DLD1 (cell line): ENCODE data around the gene SLA2.
"Not testable (repeated sequence)": the region's sequence is repeated elsewhere in the genome, so short reads cannot be mapped to it uniquely, and the experiment has no call there.

ENCODE experiments used
- in situ Hi-C: cut with HindIII; loops from 2 replicates; pipeline ENCODE4 v1.10.0; 2017; ENCODE audit warnings: low sequenced_read_pairs

Gene SLA2

DNA sequence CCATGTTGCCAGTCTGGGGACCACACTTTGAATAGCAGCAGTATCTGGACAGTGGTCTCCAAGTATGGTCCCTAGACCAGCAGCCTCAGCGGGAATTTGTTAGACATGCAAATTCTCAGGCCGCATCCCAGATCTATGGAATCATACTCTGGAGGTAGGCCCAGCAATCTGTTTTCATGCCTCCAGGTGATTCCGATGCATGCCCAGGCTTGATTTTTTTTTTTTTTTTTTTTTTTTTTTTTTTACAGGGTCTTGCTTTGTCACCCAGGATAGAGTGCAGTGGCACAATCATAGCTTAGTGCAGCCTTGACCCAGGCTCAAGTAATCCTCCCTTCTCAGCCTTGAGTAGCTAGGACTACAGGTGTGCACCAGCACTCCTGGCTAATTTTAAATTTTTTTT lies 682 bp upstream of the SLA2 start:
- in situ Hi-C loops: no loop called here

DNA sequence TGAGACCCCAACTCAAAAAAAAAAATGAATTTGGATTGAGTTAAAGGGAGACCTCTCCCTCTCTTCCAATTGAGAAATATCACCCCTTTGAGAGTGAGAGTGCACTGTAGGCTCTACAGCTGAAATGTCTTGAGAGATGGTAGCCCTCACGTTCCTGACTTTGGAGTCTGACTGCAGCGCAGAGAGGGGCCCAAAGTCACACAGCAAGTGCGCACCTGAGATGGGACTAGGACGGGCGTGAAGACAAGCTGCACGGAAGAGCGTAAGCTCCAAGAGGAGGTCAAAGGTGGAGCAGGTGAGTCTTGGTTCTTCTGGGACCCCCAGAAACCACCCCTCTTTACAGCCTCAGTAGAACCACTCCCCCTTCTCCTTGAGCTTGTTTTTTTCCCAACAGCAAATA lies 643 bp downstream of the SLA2 start:
- in situ Hi-C loops: no loop called here

DNA sequence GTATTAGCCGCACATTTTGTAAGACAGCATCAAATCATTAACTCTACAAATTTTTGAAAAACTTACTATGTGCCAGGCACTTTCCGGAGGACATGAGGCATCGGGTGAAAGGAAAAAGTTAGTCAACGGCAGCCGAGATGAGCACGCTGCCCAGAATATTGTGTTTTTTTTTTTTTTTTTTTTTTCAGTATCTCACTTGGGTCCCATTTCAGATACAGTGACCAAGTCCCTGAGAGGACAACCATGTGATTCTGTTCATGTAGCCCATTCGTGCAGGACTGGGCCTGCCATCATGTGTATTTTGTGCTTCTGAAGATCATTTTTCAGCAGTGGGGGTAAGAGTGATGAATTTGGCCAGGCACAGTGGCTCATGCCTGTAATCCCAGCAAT lies 1.3 kb downstream of the SLA2 start:
- in situ Hi-C loops: no loop called here

DNA sequence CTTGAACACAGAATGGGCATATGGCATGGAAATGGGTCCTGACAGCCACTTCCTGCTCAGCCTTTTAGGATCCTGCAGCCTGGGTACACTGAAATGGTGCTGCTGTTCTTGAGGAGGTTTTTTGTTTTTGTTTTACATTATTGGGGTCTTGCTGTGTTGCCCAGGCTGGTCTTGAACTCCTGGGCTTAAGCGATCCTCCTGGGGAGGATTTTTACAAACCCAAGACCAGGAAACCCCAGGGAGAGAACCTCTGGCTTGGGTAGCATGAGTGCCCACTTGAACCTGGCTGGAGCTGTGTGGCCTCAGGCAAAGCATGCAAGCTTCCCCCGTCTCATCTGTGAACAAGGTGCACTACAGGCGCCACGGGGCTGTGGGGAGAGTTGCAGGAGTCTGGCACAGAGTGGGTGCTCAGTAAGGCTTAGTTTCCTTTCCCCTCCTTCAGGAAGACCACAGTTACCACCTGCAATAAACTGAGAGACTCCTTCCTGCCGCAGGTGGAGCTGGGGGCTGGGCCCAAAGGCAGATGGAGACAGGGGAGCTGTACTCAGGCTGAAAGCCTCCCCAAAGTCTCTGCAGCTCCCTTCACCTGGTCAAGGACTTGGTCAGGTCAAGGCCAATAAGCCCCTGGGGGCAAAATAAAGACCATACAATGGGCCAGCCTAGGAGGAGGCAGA lies 1.8 kb downstream of the SLA2 start:
- in situ Hi-C loops: no loop called here

DNA sequence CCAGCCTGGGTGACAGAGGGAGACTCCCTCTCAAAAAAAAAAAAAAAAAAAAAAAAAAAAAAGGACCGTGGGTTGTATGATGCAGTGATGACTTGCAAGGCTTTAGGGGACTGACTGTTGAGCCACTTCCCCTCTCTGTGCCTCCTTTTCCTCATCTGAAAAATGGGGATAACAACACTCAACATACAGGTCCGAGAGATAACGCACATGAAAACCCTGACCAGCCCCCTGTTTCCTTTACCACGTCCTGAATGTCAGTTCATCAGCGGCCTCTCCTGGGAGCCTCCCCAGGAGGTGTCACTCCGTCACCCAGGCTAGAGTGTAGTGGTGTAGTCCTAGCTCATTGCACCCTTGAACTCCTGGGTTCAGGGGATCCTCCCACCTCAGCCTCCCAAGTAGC lies 3.9 kb downstream of the SLA2 start:
- in situ Hi-C loops: no loop called here

DNA sequence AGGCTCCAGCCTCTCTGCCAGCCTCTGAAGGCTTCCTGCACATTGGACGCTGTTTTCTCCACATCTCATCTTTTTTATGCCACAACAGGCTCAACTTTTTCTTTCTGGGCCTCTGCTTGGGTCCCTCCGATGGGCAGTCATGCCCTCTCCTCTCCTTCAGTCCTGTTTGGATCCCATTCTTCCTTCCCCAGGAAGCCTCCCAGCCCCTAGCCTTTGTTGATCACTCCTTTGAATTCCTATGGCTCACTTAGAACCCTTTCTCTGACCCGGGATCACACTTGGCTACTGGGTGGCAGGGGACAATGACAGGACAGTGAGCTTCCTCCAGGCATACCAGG lies 4.5 kb downstream of the SLA2 start:
- in situ Hi-C loops: no loop called here

DNA sequence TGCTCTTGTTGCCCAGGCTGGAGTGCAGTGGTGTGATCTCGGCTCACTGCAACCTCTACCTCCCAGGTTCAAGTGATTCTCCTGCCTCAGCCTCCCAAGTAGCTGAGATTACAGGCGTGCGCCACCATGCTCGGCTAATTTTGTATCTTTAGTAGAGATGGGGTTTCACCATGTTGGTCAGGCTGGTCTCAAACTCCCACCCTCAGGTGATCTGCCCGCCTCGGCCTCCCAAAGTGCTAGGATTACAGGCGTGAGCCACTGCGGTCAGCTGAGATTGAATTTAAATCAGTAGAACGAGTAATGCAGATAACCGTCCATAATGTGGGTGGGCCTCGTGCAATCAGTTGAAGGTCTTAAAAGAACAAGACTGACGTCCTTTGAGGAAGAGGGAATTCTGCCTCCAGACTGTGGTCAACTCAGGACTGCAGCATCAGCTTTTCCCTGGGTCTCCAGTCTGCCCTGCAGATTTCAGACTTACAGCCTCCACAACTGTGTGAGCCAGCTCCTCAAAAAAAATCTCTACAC lies 7.1 kb downstream of the SLA2 start:
- in situ Hi-C loops: not testable (repeated sequence)

DNA sequence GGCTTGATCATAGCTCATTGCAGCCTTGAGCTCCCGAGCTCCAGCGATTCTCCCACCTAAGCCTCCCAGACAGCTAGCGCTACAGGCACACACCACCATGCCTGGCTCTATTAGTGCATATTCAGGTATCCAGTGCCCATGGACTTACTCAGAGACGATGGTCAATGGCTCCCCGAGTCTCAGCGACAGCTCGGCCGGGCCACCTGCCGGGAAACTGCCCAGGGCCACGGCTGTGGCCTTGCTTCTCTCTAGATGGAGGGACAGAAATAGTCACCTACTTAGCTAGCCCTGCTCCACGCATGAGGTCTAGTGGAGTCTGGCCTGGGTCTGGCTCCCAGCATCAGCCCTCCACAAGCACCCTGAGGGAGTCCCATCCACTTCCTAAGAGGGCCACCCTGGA lies 11.7 kb downstream of the SLA2 start:
- in situ Hi-C loops: no loop called here

DNA sequence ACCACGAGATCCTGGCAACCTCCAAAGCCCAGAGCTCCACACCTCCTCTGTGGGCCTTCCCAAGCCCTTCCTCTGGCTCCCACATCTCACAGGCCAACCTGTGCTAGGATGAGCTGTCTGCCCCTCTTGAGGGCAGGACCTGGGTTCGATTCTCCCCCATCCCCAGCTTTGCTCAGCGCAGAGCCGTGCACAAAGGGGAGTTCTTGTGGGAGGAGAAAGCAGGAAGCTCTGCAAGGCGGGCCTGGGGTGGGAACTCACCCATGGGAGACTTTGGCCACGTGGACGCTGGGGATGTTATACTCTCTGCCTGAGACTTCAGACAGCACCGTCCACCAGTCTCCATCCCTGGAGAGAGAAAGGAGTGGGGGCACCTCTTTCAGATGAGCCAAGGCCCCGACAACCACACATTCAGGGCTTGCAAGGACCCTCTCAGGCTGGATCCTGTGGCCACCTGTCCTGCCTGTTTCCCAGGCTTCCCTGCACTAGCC lies 12.7 kb downstream of the SLA2 start:
- in situ Hi-C loops: no loop called here

DNA sequence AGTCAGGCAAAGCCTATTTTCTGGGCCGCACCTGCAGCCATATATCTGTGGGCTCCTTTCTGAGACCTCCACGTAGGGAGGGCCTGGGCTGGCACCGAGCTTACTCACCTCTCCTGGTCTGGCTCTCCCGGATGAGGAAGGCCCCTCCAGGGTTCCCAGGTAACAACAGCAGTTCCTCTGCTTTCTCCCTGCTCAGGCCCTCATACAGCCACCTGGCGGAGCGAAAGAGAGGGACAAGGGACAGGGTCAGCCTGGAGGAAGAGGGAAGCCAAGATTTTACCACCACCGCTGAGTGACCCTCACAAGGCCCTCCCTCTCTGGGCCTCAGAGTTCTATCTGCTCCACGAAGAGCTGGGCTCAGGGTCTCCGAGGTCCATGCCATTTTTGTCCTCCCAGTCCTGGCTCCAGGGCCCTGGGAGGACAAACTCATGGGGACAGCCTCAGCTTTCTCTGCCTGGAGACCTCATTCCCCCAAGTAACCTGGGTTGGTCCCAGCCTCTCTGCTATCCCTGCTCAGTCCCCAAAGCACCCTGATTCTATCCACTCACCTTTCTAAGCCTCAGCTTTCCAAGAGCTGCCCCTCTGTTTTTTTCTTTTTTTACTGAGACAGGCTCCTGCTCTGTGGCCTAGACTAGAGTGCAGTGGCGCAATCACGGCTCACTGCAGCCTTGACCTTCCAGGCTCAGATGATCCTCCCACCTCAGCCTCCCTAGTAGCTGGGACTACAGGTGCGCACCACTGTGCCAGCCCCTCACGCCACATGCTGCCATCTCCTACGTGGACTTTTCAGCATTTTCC lies 13.3 kb downstream of the SLA2 start:
- in situ Hi-C loops: no loop called here

DNA sequence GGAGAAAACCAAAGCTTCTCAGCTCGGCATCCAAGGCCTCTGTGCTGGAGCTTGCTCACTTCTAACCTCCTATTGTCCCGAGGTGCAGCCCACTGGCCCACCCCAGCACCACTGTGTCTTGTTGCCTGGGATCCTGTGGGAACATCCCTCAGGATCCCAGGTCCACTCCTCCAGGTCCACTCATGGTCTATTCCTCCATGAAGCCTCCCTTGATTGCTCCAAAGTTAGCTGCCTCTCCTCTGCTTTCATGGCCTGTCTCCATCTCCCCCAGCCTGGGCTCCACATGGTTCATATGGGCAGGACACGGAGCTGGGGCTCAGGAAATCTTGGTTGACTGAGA lies 13.9 kb downstream of the SLA2 start:
- in situ Hi-C loops: no loop called here

DNA sequence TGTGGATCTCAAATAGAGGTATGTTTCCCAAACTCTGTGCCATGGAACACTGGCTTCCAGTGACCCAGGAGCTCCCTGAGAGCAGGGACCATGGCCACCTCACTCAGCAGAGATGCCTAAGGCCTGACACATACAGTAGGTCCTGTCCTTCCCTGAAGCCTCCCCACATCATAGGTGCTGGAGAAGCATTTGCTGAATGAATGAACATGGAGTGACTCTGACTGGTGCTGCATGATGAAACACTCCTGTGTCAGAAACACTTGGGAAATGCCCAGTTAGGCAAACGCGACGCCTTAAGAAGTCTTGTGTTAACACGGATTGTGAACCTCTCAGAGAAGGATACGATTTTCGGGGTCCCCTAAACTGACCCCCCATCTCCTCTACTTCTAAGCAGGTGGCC lies 14.3 kb downstream of the SLA2 start:
- in situ Hi-C loops: no loop called here

DNA sequence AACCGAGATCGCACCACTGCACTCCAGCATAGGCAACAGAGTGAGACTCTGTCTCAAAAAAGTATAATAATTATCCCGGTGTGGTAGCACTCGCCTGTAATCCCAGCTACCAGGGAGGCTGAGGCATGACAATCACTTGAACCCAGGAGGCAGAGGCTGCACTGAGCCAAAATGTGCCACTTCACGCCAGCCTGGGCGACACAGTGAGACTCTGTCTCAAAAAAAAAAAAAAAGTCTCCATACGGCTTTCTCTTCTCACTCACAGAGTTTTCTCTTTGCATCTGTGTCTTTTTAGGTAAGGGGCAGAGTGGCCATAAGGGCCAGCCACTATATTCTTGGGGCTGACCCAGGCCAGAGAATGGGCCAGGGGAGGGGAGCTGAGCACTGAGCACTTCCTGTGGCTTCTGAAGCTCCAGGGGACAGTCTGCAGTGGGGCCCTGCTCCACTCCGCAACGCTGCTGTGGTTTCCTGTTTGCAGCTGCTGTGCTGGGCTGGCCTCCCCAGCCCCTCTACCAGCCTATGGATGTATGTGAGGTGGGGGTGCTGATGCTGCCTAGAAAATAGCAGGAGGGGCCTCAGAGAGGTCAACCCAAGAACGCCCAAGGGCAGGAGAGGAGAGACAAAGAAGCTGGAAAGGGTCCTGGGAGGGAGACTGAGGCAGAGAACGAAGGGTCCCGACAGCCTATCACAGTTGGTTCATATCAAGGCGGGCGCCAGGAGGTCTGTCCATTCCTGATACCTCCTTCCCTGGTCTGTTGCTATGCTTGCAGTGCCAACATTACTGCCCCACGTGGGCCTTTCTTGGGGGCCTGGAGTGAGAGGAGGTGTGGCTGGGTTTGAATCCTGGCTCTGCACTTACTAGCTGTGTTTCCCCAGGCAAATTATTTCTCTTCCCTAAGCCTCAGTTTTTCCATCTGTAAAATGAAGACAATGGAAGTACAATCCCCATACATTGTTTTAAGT lies 16.0 kb downstream of the SLA2 start:
- in situ Hi-C loops: no loop called here

DNA sequence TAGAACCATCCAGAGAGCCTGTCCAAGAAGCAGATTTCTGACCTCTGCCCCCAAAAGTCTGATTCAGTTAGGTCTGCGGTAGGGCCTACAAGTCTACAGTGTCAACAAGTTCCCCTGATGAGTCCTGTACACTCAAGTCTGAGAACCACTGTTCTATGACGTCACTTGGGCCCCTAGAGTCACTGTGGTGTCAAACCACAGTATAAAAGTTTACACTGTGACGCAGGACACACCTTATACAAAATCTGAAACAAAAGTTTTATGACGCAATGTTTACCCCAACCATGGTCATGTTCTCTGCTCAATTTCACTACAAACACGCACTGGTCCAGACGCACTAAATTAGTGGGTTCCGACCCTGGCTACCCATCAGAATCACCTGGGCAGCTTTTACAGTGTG lies 17.9 kb downstream of the SLA2 start:
- in situ Hi-C loops: no loop called here

DNA sequence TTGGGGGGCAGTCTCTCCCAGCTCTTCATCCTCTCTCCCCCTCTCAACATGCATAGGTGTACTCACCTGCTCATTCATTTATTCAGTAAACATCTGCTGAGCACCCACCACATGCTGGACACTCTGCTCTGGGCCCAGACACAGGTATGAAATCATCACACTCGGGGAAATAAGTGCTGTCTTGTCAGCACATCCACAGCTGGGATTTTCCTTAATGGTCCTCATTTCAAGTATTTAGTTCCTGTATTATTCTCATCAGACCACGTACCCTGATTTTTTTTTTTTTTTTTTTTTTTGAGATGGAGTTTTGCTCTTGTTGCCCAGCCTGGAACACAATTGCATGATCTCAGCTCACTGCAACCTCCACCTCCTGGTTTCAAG lies 21.1 kb downstream of the SLA2 start:
- in situ Hi-C loops: no loop called here

DNA sequence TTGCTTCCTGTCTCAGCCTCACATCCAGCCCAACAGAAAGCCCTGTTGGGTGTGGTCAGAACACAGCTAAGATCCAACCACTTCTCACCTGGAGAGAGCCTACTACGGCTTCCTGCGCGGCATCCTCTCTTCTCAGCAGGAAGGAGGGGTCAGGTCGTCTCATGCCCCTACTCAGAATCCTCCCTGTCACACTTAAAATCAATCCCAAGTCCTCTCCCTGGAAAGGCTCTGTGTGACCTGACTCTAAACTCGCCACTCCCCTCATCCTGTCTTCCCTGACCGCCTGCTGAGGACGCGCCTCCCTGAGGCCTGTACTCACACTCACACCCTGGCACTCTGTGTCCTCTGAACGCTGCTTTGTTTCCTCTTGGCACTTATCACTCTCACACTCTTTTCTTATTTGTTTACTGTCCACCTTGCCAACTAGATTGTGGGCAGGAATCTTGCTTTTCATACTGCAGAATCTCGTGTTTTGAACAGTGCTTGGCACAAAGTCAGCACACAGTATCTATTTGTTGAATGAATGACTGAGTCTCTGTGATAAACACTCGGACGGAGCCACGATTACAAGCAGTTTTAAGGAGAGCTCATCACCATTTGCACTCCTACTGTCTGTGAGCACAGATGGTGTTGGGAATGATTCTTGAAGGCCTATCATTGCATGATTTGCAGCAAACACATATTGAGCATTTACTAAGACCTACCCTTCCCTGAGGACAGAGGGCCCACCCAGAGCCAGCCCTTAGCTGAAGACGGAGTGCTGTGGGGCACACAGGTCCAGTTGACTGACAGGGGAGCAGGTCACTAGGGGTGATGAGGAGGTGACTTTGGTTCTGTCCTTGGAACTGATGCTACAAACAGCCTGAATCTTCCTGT lies 21.7 kb downstream of the SLA2 start:
- in situ Hi-C loops: no loop called here

DNA sequence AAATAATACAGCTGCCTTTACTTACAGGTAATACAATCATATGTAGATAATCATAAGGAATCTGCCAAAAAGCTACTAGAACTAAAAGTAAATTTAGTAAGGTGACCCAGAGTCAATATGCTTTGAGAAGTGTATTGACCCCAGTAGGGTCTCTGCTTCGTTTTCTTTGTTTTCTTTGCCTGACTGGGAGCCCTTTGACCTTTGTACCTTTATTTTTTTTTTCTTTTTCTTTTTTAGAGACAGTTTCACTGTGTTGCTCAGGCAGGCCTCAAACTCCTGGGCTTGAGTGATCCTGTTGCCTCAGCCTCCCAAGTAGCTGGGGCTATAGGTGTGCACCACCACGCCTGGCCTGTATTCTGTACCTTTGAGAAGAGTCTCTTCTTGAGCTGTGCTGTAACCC lies 22.6 kb downstream of the SLA2 start:
- in situ Hi-C loops: no loop called here

DNA sequence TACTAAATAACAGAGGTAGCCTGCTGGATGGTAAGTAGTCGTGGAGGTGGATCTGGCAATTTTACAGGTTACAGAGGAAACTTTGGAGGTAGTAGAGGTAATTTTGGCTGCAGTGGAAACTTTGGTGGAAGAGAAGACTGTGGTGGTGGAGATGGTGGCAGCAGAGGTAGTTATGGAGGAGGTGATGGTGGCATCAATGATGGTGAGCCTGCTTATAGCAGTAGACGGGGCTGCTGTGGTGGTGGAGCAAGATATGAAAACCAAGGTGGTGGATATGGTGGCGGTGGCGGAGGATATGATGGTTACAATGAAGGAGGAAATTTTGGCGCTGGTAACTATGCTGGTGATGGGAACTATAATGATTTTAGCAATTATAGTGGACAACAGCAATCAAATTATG lies 25.1 kb downstream of the SLA2 start:
- in situ Hi-C loops: no loop called here

DNA sequence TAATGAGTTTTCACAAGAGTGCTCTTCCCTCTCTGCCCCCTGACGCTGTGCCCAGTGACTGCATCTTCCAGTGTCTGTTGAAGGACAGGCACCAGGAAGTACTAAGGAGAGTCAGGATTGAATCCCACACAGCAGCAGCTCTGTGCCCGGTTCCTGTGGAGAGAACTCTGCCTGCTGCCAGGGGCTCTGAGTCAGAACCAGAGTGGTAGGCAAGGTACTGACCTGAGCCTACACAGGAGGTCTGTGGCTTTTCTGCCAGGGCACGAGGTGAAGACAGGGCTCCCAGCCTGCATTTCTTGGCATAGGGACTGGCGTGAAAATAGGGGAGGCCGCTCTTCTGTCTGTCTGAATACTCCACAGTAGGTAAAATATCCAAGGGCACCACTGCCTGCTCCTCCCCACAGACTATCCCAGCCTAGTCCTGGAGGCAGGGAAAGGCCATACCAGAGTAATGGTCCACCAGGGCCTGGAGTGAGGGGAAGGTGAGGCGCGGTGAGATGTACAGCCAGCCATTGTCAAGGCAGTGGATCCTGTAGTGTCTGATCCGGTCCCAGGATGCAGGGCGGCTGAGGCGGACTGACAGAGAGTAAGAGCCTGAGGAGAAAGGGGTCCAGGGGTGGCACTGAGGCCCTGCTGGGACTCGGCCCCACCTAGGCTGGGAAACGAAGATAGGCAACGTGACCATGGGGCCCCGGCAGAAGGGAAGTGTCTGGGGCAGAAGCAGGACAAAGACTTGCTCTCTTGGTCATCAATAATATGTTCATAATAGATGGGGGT lies 31.0 kb downstream of the SLA2 start:
- in situ Hi-C loops: no loop called here

DNA sequence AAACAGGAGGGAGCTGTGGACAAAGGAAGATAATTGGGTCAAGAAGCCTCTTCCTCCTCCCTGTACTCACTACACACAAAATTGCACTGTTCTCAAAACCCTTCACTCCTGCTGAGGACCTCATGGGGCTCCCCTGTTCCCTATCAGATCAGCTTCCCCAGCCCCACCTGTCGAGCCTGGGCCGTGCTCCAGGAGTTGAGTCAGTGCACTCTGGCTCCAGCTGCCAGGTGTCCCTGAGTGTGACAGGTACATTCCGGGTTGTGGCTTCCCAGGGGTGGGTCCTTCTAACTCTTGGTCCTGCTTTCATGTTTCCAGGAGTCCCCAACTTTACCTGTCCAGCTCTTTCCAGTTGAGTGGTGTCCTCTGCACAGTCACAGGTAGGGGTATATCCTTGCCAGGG lies 32.0 kb downstream of the SLA2 start:
- in situ Hi-C loops: no loop called here
